ENCODE results near the gene DUSP6.

The DUSP6 gene

DNA sequence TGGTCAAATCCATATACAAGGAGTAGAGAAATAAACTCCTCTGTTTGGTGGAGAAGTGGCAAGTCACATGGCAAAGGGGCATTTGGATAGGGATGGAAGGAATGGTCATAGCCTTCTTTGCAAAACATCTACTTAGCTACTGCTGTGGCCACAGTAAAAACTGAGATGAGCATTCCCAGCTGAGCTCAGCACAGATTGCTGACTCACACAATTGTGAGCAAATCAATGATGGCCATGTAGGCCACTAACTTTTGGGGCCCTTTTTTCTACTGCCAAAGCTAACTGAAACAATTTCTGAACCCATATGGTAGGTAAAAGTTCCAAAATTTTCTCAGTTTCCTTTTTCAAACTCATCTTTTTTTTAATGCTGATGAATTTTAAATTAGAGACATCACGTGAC lies 31.6 kb downstream of the DUSP6 start:
- DNase-seq (ENCODE audit: low spot score): no peak
- TF ChIP-seq, protein P1, sequence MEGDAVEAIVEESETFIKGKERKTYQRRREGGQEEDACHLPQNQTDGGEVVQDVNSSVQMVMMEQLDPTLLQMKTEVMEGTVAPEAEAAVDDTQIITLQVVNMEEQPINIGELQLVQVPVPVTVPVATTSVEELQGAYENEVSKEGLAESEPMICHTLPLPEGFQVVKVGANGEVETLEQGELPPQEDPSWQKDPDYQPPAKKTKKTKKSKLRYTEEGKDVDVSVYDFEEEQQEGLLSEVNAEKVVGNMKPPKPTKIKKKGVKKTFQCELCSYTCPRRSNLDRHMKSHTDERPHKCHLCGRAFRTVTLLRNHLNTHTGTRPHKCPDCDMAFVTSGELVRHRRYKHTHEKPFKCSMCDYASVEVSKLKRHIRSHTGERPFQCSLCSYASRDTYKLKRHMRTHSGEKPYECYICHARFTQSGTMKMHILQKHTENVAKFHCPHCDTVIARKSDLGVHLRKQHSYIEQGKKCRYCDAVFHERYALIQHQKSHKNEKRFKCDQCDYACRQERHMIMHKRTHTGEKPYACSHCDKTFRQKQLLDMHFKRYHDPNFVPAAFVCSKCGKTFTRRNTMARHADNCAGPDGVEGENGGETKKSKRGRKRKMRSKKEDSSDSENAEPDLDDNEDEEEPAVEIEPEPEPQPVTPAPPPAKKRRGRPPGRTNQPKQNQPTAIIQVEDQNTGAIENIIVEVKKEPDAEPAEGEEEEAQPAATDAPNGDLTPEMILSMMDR (IDR thresholded peaks at IDR 0.05; ENCODE audit: extremely low read depth, missing control alignments): no peak

DNA sequence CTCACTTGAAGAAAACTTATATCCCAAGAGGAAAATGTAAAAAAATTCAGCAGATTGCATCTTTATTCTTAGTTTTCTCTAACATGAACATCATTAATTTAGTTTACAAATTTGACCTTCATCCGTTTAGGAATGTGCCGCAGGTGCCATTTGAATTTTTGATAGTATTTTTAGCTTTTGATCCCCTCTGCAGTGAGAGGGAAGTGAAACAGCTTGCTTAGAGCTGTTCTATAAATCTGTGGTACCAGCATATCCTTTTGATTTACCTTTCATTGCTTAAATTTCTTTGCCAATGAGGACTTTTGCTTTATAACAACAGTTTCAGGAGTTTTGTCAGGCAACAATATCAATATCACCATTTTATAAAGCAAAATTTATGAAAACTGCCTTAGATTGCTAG lies 32.7 kb downstream of the DUSP6 start:
- DNase-seq (ENCODE audit: low spot score): no peak
- TF ChIP-seq, protein P1 (IDR thresholded peaks at IDR 0.05; ENCODE audit: extremely low read depth, missing control alignments): no peak

DNA sequence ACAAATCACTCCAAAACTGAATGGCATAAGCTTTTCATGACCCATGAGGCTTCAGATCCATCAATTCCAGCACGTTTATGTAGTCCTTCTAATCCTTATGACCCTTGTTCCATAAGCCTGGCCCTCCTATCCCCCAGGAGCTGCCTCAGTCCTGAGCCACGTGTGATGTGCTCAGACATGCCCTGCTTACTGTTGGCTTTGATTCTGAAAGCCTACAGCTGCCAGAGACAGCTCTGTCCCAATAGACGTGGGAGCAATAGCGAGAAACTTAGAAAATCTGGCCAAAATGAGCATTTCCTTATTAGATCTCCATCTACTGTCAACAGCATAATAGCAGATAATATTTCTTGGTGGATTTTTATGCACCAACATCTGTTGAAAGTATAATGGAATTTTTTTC lies 33.2 kb downstream of the DUSP6 start:
- TF ChIP-seq, protein P1 (IDR thresholded peaks at IDR 0.05; ENCODE audit: extremely low read depth, missing control alignments): no peak
- no peak for DNase-seq (ENCODE audit: low spot score)

DNA sequence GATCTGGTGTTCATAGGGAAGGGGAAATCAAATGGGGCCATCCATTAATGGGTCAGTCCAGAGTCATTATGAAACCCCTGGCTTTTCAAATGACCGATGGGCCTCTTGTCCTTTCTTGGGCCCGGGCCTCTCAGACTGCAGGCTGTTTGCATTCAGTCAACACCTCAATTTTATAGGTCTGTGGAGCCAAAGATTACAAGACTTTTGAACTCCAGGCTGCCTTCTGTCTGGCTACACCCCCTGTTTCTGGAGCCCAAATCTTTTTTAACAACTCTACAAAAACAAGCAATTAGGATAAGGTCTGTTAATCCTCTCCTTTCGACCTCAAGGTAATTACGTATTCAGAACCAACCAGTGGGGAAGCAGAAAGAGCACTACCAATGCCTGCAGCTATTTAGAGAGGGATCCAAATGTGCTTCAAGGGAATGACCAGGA lies 35.6 kb downstream of the DUSP6 start:
- TF ChIP-seq, protein P1 (IDR thresholded peaks at IDR 0.05; ENCODE audit: extremely low read depth, missing control alignments): no peak
- no peak for DNase-seq (ENCODE audit: low spot score)

DNA sequence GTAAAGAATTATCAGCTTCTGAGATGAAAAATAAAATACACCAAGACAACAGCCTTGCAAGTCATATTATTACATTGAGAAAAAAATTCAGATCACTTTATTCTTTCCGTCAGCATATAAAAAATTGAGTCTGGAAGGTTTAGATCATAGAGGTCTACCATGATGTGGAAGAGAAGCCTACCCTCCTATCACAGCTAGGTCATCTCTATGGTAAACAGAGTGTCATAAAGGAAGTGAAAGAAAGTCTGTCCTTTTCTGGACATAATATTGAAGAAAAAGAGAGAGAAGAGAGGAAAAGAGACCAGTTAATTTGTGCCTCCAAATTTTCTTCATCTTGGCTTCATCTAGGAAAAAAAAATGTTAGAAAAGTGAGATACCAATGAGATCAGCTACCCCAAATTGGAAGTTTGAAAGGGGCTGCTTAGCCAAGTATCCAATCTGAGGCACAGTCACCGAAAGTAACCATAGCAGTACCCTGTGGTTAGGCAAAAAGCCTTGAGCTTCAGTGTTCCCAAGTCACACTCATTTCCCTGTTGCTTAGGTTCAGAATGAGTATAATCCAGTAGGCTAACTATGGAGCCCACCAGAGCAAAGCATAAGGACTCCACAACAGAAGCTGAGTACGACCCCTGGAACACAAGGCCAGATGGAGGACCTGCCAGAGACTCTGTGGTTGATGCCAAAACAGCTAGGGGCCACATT lies 38.1 kb downstream of the DUSP6 start:
- TF ChIP-seq, protein P1 (IDR thresholded peaks at IDR 0.05; ENCODE audit: extremely low read depth, missing control alignments): no peak

DNA sequence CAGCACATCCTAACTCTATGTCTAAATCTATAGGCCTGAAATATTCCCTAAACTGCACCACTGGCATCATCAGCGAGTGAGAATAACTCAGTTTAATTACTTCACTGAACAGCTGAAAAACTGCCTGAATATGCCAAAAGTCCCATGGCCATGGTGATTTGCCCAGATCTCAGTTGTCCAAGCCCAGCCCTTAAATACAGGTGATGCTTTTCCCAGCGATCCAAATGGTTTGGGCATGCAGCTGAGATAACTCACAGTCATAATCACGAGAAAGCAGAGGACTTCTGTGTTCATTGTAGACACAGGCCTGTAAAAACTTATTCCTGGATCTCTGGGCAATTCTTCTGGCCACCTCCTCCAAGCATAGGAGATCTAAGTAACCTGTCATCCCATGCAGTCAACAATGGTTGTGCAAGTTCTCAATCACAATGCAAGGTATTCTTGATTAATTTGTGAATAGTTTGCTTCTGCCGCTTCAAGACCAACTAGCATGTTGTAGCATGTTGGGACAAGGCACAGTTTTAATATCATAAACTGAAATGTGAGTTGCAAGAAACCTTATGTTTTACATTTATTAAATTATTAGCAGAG lies 40.5 kb downstream of the DUSP6 start:
- TF ChIP-seq, protein P1 (IDR thresholded peaks at IDR 0.05; ENCODE audit: extremely low read depth, missing control alignments): no peak
- DNase-seq (ENCODE audit: low spot score): no peak

More for the DNA sequence above, 38.1 kb downstream of the DUSP6 start:
- DNase-seq (ENCODE audit: low spot score): no peak

DNA sequence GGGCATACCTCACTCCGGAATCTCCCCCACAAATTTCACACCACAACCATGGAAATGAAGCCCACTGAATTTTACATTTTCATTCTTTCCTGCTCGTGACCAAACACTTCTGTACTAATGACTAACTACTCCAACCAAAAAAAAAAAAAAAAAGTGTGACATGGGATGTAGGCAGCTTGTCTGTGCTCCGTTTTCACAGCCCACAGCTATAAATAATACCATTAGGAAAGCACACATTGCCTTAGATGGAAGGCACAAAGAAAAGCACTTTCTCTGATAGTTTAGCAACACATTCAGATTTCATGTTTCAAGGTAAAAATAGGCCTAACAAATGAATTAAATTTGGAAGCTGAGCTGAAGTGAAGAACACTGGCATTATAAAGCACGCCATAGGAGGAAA lies 42.5 kb downstream of the DUSP6 start:
- no peak for DNase-seq (ENCODE audit: low spot score)
- TF ChIP-seq, protein P1 (IDR thresholded peaks at IDR 0.05; ENCODE audit: extremely low read depth, missing control alignments): no peak
